GM21723 (cell line): ENCODE results near the gene CCDC90B.
"Not testable (repeated sequence)": the region's sequence is repeated elsewhere in the genome, so short reads cannot be mapped to it uniquely, and the experiment has no call there.

ENCODE experiments used
- ATAC-seq: cut with Tn5 transposase; IDR thresholded peaks from one replicate; pipeline ENCODE4 v1.9.1; 2021; ENCODE audit warnings: mild to moderate bottlenecking, moderate library complexity; ENCODE audit not compliant: unreplicated experiment

Gene CCDC90B

GRCh38 chr11:83285771-83286528 is at the start of gene CCDC90B:
Gene CCDC90B, minus strand, starts transcription at chr11:83286367. Its CDS starts 395 bp downstream, at chr11:83285972.
- ATAC-seq = peak; percentile 90

GRCh38 chr11:83335446-83336070 is 49.4 kb upstream of the CCDC90B start:
- ATAC-seq = no peak

GRCh38 chr11:83330303-83330702 is 44.1 kb upstream of the CCDC90B start:
- ATAC-seq = no peak

- ATAC-seq = no peak
Observed at GRCh38 chr11:83326326-83326725, 40.2 kb upstream of the CCDC90B start.

GRCh38 chr11:83319346-83319745 is 33.2 kb upstream of the CCDC90B start:
- no peak for ATAC-seq

- ATAC-seq = no peak
Observed at GRCh38 chr11:83318931-83319330, 32.8 kb upstream of the CCDC90B start.

- no peak for ATAC-seq
Observed at GRCh38 chr11:83317757-83318690, 31.9 kb upstream of the CCDC90B start.

- not testable (repeated sequence) for ATAC-seq
Observed at GRCh38 chr11:83316897-83317268, 30.7 kb upstream of the CCDC90B start.

- not testable (repeated sequence) for ATAC-seq
Observed at GRCh38 chr11:83316143-83316896, 30.2 kb upstream of the CCDC90B start.

GRCh38 chr11:83312430-83312829 is 26.3 kb upstream of the CCDC90B start:
- no peak for ATAC-seq

- ATAC-seq = no peak
Observed at GRCh38 chr11:83311701-83312100, 25.5 kb upstream of the CCDC90B start.

GRCh38 chr11:83310718-83311117 is 24.6 kb upstream of the CCDC90B start:
- ATAC-seq = no peak

GRCh38 chr11:83308536-83308935 is 22.4 kb upstream of the CCDC90B start:
- ATAC-seq = not testable (repeated sequence)

- ATAC-seq = no peak
Observed at GRCh38 chr11:83306200-83307080, 20.3 kb upstream of the CCDC90B start.

- no peak for ATAC-seq
Observed at GRCh38 chr11:83303316-83303715, 17.1 kb upstream of the CCDC90B start.

- ATAC-seq = no peak
Observed at GRCh38 chr11:83302151-83302550, 16.0 kb upstream of the CCDC90B start.

GRCh38 chr11:83299681-83300080 is 13.5 kb upstream of the CCDC90B start:
- ATAC-seq = no peak

- no peak for ATAC-seq
Observed at GRCh38 chr11:83294208-83294607, 8.0 kb upstream of the CCDC90B start.

- ATAC-seq = no peak
Observed at GRCh38 chr11:83293457-83293774, 7.2 kb upstream of the CCDC90B start.
